ENCODE measurements around the gene SLX4.
"Not testable (repeated sequence)": the region's sequence is repeated elsewhere in the genome, so short reads cannot be mapped to it uniquely, and the experiment has no call there.

Gene SLX4, protein sequence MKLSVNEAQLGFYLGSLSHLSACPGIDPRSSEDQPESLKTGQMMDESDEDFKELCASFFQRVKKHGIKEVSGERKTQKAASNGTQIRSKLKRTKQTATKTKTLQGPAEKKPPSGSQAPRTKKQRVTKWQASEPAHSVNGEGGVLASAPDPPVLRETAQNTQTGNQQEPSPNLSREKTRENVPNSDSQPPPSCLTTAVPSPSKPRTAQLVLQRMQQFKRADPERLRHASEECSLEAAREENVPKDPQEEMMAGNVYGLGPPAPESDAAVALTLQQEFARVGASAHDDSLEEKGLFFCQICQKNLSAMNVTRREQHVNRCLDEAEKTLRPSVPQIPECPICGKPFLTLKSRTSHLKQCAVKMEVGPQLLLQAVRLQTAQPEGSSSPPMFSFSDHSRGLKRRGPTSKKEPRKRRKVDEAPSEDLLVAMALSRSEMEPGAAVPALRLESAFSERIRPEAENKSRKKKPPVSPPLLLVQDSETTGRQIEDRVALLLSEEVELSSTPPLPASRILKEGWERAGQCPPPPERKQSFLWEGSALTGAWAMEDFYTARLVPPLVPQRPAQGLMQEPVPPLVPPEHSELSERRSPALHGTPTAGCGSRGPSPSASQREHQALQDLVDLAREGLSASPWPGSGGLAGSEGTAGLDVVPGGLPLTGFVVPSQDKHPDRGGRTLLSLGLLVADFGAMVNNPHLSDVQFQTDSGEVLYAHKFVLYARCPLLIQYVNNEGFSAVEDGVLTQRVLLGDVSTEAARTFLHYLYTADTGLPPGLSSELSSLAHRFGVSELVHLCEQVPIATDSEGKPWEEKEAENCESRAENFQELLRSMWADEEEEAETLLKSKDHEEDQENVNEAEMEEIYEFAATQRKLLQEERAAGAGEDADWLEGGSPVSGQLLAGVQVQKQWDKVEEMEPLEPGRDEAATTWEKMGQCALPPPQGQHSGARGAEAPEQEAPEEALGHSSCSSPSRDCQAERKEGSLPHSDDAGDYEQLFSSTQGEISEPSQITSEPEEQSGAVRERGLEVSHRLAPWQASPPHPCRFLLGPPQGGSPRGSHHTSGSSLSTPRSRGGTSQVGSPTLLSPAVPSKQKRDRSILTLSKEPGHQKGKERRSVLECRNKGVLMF (N-terminal part only)

DNA sequence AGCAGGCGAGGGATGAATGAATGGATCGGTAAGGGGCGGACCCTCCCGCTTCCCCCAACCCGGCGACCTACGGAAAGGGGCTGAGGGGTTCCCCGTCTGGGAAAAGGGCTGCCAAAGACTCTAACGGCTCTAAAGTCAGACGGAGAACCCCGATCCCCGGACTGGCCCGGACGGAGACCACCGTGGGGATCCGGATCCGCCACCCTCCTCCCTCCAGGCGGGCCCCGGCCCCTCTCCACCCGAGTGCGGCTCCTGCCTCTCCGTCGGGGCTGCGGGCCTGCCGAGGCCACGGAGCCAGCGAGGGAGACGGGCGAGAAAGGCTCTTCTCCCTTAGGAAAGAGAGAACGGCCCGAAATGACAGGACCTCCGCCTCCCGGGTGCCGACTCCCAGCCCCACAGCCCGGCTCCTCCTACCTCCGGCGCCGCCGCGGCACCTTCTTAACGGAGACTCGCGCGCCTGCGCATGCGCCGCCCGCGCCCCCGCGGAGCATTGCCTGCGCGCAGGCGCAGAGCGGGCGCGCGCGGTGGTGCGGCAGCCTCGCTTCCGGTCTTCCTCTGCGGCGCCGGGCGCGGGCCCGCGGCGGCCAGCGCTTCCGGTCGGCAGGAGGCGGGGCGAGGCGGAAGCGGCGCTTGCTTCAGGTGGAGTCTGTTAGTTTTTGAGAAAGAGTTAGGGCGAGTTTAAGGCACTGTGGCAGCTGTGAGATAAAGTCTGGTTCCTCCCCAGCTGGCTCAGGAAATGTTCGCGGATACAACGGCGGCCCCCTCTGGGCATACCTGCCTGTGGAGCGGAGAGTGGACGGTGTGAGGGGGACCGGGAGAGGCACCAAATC is at the start of gene SLX4:
TSS of gene SLX4 (minus strand) at position 461 of the 830 bp plus-strand sequence. CDS start 2,642 bp downstream, outside the sequence.
- peak; percentile 89 for DNase-seq

DNA sequence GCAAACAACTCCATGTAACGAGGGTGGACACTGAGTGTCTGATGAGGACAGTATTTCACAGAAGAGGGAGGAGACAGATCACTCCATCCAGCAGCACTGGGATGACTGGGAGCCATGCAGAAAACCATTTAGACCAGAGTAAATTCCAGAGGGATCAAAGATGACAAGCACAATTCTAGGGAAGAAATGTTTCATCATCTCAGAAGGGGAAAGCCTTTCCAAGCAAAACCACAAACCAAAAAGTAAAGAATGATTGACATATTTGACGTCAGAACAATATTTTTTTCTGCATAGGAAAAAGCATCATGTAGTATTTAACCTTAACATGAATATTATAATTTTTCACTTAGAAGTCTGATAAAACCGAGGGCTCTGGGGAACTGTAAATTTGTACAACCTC is 47.8 kb upstream of the SLX4 start:
- no peak for DNase-seq

- DNase-seq: peak; percentile 18
These were observed 45.4 kb upstream of the SLX4 start for GRCh38 chr16:3656491-3657468.

- DNase-seq: not testable (repeated sequence)
These were observed 44.7 kb upstream of the SLX4 start for GRCh38 chr16:3656160-3656490.

DNA sequence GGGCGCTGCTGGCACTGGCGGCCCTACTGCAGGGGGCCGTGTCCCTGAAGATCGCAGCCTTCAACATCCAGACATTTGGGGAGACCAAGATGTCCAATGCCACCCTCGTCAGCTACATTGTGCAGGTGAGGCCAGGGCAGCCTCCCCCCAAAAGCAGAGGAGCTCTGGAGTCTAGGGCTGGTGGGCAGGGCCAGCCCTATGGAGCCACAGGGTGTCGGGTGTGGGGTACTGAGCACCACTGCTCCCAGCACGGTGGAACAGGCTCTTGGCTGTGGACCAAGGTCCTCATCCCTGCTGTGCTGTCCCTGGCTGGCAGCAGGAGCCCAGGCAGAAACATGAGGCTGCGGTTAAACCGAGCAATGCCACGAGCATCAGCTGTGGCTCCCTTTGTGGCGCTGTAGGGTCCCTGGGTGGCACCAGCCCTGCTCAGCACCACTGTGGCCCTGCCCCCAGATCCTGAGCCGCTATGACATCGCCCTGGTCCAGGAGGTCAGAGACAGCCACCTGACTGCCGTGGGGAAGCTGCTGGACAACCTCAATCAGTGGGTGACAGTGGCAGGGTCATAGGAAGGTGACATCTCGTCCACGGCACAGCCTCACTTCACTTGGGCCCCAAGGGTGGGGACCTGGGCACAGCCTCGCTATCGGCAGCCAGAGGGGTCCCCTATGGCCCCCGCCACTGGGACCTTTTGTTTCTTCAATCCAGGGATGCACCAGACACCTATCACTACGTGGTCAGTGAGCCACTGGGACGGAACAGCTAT is 44.2 kb upstream of the SLX4 start:
- DNase-seq: no peak

GRCh38 chr16:3655030-3655395 is 43.6 kb upstream of the SLX4 start:
- DNase-seq: no peak

GRCh38 chr16:3654249-3654991 is 43.0 kb upstream of the SLX4 start, which contains the start of gene DNASE1:
Gene DNASE1, plus strand, starts transcription at chr16:3654691. Its CDS starts 683 bp downstream, at chr16:3655374.
- DNase-seq: peak; percentile 68

GRCh38 chr16:3652373-3653195 is 41.2 kb upstream of the SLX4 start:
- DNase-seq: no peak

GRCh38 chr16:3651461-3652372 is 40.3 kb upstream of the SLX4 start:
- DNase-seq: no peak

DNA sequence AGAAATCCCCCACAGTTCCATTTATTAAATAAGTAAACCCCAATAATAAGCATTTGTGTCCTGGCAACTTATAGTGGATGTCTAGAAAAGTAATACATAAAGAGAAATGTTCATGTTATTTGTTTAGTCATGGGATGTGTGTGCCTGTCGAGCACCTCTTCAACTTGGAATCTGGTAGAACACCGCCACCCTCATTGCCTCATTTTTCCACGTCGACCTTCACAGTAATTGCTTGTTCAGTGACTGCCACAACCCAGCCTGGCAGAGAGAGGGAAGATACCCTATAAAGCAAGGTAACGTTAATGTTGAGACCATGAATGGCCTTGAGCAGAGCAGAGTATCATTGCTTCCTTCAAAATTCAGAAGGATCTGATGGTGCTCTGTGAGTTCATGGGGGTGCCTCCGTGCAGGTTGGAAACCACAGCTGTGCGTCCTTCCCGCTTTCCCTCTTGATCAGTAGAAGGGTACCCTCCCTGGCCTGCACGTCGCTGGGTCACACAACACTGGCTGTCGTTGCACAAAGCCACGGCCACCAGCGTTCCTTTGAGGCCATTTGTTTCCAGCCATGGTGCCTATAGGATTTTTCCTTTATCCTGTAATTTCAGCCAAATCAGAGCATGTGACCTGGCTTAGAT is 39.3 kb upstream of the SLX4 start:
- no peak for DNase-seq

- DNase-seq: no peak
These were observed 35.0 kb upstream of the SLX4 start for GRCh38 chr16:3646348-3646920.

- no peak for DNase-seq
These were observed 34.3 kb upstream of the SLX4 start for GRCh38 chr16:3645504-3646347.

GRCh38 chr16:3645108-3645503 is 33.7 kb upstream of the SLX4 start:
- no peak for DNase-seq

- DNase-seq: no peak
These were observed 31.8 kb upstream of the SLX4 start for GRCh38 chr16:3643095-3643730.

DNA sequence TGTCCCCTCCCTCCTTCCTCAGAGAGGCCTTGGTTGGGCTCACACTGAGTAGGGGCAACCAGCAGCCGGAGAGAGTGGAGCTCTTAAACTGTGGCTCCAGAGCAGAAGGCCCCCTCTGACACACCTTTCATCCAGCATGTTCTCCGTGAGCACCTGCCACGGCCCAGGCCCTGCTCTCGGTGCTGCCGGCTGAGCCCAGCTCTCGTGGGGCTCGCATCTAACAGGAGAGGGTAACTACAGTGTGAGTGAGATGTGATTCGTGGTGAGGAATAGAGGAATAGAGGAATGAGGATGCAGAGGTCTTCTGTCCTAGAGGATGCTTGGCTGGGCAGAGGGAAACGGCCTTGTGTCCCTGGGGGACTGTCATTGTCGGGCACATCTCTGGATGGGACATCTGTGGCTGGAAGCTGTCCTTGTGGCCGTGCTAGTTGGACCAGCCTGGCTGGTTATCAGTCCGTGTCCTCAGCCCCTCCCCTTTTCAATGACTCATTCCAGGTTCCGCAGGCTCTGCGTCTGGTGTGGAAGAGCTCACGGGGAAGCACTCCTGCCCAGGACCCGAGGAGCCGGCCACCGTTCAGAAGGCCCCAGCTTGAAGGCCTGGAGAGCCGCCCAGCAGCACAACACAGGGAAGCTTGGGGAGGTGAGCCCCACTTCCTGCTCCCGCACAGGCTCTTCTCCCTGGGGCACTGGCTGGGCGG is 31.1 kb upstream of the SLX4 start:
- no peak for DNase-seq

Data from stimulated activated CD4-positive, alpha-beta T cell treated with anti-CD3 and anti-CD28 coated beads, Interleukin-4, amount 100 ng/mL, for 24 hours (primary cell).